WTC11 (cell line): ENCODE measurements around the gene PPM1L.

Experiments
- CREM ChIP-seq: sonication (generic); formaldehyde crosslinking; IDR thresholded peaks from 2 replicates; pipeline ENCODE4 v1.8.1; 2022; ENCODE audit warnings: mild to moderate bottlenecking, missing genetic modification reagents, moderate library complexity
- JUN ChIP-seq: sonication (generic); formaldehyde crosslinking; IDR thresholded peaks from 2 replicates; pipeline ENCODE4 v1.8.0; 2023; ENCODE audit warnings: mild to moderate bottlenecking, missing genetic modification reagents
- NR2C2 ChIP-seq: sonication (generic); formaldehyde crosslinking; IDR thresholded peaks from 2 replicates; pipeline ENCODE4 v1.8.0; 2022; ENCODE audit warnings: mild to moderate bottlenecking, missing genetic modification reagents
- ZNF138 ChIP-seq: sonication (generic); formaldehyde crosslinking; conservative IDR thresholded peaks from 2 replicates; pipeline ENCODE4 v1.8.1; 2022; ENCODE audit warnings: mild to moderate bottlenecking, moderate library complexity, missing genetic modification reagents
- ZNF423 ChIP-seq: fragments of 250-450 bp; sonication (Bioruptor Pico); IDR thresholded peaks from 2 replicates; pipeline ENCODE4 v2.1.2; 2022; ENCODE audit warnings: mild to moderate bottlenecking, moderate library complexity
- TF ChIP-seq, protein P1 (sequence below): sonication (generic); formaldehyde crosslinking; IDR thresholded peaks from 2 replicates; pipeline ENCODE4 v1.8.1; 2022; ENCODE audit warnings: low read depth, mild to moderate bottlenecking, moderate library complexity, missing genetic modification reagents, borderline replicate concordance
- TF ChIP-seq, protein P2 (sequence below): sonication (generic); formaldehyde crosslinking; conservative IDR thresholded peaks from 2 replicates; pipeline ENCODE4 v1.8.1; 2022; ENCODE audit warnings: mild to moderate bottlenecking, missing genetic modification reagents
- TF ChIP-seq, protein P3 (sequence below): fragments of 200-600 bp; IDR thresholded peaks from 2 replicates; pipeline ENCODE4 v1.8.0; 2022; ENCODE audit warnings: antibody characterized with exemption
- TF ChIP-seq, protein P4 (sequence below): sonication (generic); formaldehyde crosslinking; IDR thresholded peaks from 2 replicates; pipeline ENCODE4 v1.8.0; 2022; ENCODE audit warnings: mild to moderate bottlenecking, missing genetic modification reagents

GRCh38 chr3:161093895-161094294 is 337.9 kb downstream of the PPM1L start:
- TF ChIP-seq, protein P1, sequence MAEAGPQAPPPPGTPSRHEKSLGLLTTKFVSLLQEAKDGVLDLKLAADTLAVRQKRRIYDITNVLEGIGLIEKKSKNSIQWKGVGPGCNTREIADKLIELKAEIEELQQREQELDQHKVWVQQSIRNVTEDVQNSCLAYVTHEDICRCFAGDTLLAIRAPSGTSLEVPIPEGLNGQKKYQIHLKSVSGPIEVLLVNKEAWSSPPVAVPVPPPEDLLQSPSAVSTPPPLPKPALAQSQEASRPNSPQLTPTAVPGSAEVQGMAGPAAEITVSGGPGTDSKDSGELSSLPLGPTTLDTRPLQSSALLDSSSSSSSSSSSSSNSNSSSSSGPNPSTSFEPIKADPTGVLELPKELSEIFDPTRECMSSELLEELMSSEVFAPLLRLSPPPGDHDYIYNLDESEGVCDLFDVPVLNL (CRISPR knock-in tag), result no peak
- TF ChIP-seq, protein P2, sequence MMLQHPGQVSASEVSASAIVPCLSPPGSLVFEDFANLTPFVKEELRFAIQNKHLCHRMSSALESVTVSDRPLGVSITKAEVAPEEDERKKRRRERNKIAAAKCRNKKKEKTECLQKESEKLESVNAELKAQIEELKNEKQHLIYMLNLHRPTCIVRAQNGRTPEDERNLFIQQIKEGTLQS (CRISPR knock-in tag), result no peak
- no peak for TF ChIP-seq JUN
- TF ChIP-seq ZNF138 (CRISPR knock-in tag), result no peak
- TF ChIP-seq, protein P3, sequence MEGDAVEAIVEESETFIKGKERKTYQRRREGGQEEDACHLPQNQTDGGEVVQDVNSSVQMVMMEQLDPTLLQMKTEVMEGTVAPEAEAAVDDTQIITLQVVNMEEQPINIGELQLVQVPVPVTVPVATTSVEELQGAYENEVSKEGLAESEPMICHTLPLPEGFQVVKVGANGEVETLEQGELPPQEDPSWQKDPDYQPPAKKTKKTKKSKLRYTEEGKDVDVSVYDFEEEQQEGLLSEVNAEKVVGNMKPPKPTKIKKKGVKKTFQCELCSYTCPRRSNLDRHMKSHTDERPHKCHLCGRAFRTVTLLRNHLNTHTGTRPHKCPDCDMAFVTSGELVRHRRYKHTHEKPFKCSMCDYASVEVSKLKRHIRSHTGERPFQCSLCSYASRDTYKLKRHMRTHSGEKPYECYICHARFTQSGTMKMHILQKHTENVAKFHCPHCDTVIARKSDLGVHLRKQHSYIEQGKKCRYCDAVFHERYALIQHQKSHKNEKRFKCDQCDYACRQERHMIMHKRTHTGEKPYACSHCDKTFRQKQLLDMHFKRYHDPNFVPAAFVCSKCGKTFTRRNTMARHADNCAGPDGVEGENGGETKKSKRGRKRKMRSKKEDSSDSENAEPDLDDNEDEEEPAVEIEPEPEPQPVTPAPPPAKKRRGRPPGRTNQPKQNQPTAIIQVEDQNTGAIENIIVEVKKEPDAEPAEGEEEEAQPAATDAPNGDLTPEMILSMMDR, result no peak
- TF ChIP-seq, protein P4, sequence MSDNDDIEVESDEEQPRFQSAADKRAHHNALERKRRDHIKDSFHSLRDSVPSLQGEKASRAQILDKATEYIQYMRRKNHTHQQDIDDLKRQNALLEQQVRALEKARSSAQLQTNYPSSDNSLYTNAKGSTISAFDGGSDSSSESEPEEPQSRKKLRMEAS (CRISPR knock-in tag), result no peak
- TF ChIP-seq CREM (CRISPR knock-in tag), result no peak
- TF ChIP-seq NR2C2 (CRISPR knock-in tag), result no peak
- no peak for TF ChIP-seq ZNF423 (CRISPR knock-in tag)
